ENCODE measurements around the gene PTPN20.
"Not testable (repeated sequence)": the region's sequence is repeated elsewhere in the genome, so short reads cannot be mapped to it uniquely, and the experiment has no call there.

DNA sequence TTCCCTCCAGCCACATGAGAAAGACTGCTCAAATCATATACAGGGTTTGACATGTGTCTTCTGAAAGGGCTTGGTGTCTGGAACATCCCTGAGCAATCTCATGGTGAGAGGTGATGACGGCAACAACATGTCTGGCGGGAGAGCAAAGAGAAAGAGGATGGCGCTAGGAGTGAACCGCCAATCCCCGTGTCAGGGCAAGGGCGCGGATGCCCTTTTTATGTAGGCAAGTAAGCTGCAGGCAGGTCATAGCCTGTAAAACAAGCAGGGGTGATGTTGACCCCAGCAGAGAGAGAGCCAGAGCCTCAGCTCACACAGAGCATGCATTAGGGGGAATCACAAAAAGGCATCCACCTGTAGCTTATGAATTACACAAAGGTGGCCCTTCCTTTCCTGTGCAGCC lies 4.9 kb upstream of the PTPN20 start:
- TF ChIP-seq POLR2A, POLR2AphosphoS5 (IDR thresholded peaks at IDR 0.05): not testable (repeated sequence)
- TF ChIP-seq, protein P1, sequence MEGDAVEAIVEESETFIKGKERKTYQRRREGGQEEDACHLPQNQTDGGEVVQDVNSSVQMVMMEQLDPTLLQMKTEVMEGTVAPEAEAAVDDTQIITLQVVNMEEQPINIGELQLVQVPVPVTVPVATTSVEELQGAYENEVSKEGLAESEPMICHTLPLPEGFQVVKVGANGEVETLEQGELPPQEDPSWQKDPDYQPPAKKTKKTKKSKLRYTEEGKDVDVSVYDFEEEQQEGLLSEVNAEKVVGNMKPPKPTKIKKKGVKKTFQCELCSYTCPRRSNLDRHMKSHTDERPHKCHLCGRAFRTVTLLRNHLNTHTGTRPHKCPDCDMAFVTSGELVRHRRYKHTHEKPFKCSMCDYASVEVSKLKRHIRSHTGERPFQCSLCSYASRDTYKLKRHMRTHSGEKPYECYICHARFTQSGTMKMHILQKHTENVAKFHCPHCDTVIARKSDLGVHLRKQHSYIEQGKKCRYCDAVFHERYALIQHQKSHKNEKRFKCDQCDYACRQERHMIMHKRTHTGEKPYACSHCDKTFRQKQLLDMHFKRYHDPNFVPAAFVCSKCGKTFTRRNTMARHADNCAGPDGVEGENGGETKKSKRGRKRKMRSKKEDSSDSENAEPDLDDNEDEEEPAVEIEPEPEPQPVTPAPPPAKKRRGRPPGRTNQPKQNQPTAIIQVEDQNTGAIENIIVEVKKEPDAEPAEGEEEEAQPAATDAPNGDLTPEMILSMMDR (IDR thresholded peaks at IDR 0.05): not testable (repeated sequence)
